Measurements from ENCODE around the gene TMEM101. TPM values are rescaled to one million over a fixed set of nuclear protein-coding genes. Genes with fewer than 3 reads are reported as not detected.

TMEM101 gene
- total and polyA plus RNA-seq, 2 donors (not counting 1 experiment from before 2014, with no cell fraction given) = 16.3 to 25.3 TPM

- peaks cover 0 to 6% (median 0%) of the 10 kb centered on the region in 3 donors for H3K9me3 ChIP-seq (ENCODE audit: control extremely low read depth in 1 of 3, control insufficient read depth in 2 of 3, insufficient read depth in 1 of 3, low read length in 2 of 3)
- ATAC-seq (ENCODE audit: low read depth) (no peak), DNase-seq (no peak)
- no peaks in the 10 kb centered on the region for H4K20me1 ChIP-seq (ENCODE audit: control insufficient read depth, insufficient read depth, low read length, poor library complexity, severe bottlenecking)
- H3K4me2 ChIP-seq (replicated peaks; ENCODE audit: low read depth, low read length, poor library complexity, severe bottlenecking) = no peak overlapping the region
- ChIA-PET CTCF (no interaction called here), POLR2A (no interaction called here)
- no peak overlapping the region for H3K9ac ChIP-seq (ENCODE audit: low read length)
- H3K27ac ChIP-seq (ENCODE audit: low read length in 2 of 2) = no peak overlapping the region
- peaks cover 0 to 6% (median under 1%) of the 10 kb centered on the region in 4 experiments for H3K27me3 ChIP-seq (replicated peaks in 1 of 4; ENCODE audit: control extremely low read depth in 1 of 4, control insufficient read depth in 3 of 4, insufficient read depth in 4 of 4, low read length in 3 of 4)
- no peak overlapping the region for H3K4me3 ChIP-seq (ENCODE audit: control extremely low read depth in 1 of 5, extremely low read depth in 1 of 5, insufficient read depth in 1 of 5, low read depth in 2 of 5, low read length in 4 of 5)
- intact Hi-C loops (cut with micrococcal nuclease) = no loop called here
- peaks cover 26 to 39% of the 10 kb centered on the region in 2 donors for H3K4me1 ChIP-seq (ENCODE audit: control insufficient read depth in 2 of 2, insufficient read depth in 2 of 2, low read length in 2 of 2)
- no peak overlapping the region for H2AFZ ChIP-seq (ENCODE audit: insufficient read depth, low read depth, low read length, poor library complexity, severe bottlenecking)
- peaks cover 34% of the 10 kb centered on the region for H3K4me1 Mint-ChIP-seq
- no peaks in the 10 kb centered on the region for H3K9me3 Mint-ChIP-seq (ENCODE audit: insufficient read depth)
- no peak overlapping the region for H3K4me3 Mint-ChIP-seq
- TF ChIP-seq CTCF (IDR thresholded peaks at IDR 0.05) = no peak
- TF ChIP-seq EZH2 (IDR thresholded peaks at IDR 0.05; ENCODE audit: borderline replicate concordance, insufficient read depth, low read depth, low read length, poor library complexity, severe bottlenecking) = no peak
- peaks cover 34% of the 10 kb centered on the region for H3K79me2 ChIP-seq (ENCODE audit: control insufficient read depth, insufficient read depth, low read length)
- H3K36me3 ChIP-seq (replicated peaks in 1 of 2; ENCODE audit: control extremely low read depth in 1 of 2, control insufficient read depth in 1 of 2, extremely low read depth in 1 of 2, insufficient read depth in 2 of 2, low read length in 1 of 2) = peaks cover 0 to 11% of the 10 kb centered on the region in 2 experiments
- WGBS (ENCODE audit: insufficient coverage) = 62% methylated on average over 3 of the region's 4 CpGs
- H3K27me3 Mint-ChIP-seq = peaks cover 3% of the 10 kb centered on the region
- no peak overlapping the region for H3K27ac Mint-ChIP-seq
Observed at GRCh38 chr17:44010966-44011647, 3.7 kb downstream of the TMEM101 start.

All from B cell (primary cell).